TTC549 (cell line): ENCODE data around the gene BRD4.

Experiments used
- FAIRE-seq: peaks from 2 replicates; lab custom pipeline; 2012; peaks lifted over from hg19 to GRCh38; lab: Jason Lieb, UNC

The BRD4 gene

GRCh38 chr19:15188851-15189250 is 143.5 kb downstream of the BRD4 start:
- FAIRE-seq, result no peak

- no peak for FAIRE-seq
Observed at GRCh38 chr19:15187026-15188007, 145.0 kb downstream of the BRD4 start.
